WTC11 (cell line): ENCODE measurements around the gene NFATC1. TPM values are rescaled to one million over a fixed set of nuclear protein-coding genes. Genes with fewer than 3 reads are reported as not detected.

Source experiments
- ATAC-seq: fragments of 200-7000 bp; cut with Tn5 transposase; 2 replicates; pipeline ENCODE4 v1.10.0; 2021; ENCODE audit warnings: mild to moderate bottlenecking, moderate library complexity
- CTCF ChIA-PET: fragments of 300-600 bp; sonication (Branson Sonifier 250); formaldehyde crosslinking; loops from one replicate; lab custom pipeline; 2021; ENCODE audit warnings: antibody characterized with exemption; lab: Charles Lee
- POLR2A ChIA-PET: fragments of 350-600 bp; sonication (Branson Sonifier 250); formaldehyde crosslinking; loops from one replicate; lab custom pipeline; 2021; ENCODE audit warnings: antibody characterized with exemption; lab: Charles Lee
- DNase-seq: peaks from one replicate; pipeline ENCODE4 v3.0.0; 2021; ENCODE audit warnings: low spot score
- H3K27ac Mint-ChIP-seq: 2 replicates; pipeline ENCODE4 v1.8.0; 2021; ENCODE audit warnings: mixed read lengths
- H3K27me3 Mint-ChIP-seq: 2 replicates; pipeline ENCODE4 v1.8.0; 2021; ENCODE audit warnings: low read depth, mild to moderate bottlenecking, moderate library complexity, mixed read lengths
- H3K36me3 Mint-ChIP-seq: 2 replicates; pipeline ENCODE4 v1.8.0; 2021; ENCODE audit warnings: mixed read lengths
- H3K4me1 Mint-ChIP-seq: 2 replicates; pipeline ENCODE4 v1.8.0; 2022; ENCODE audit warnings: mixed read lengths
- H3K4me3 Mint-ChIP-seq: 2 replicates; pipeline ENCODE4 v1.8.0; 2021; ENCODE audit warnings: mild to moderate bottlenecking, moderate library complexity, mixed read lengths
- H3K9me3 Mint-ChIP-seq: 2 replicates; pipeline ENCODE4 v1.8.0; 2021; ENCODE audit warnings: mixed read lengths
- ATF2 ChIP-seq: sonication (generic); formaldehyde crosslinking; IDR thresholded peaks from 2 replicates; pipeline ENCODE4 v1.8.1; 2022; ENCODE audit warnings: low read depth, missing genetic modification reagents, borderline replicate concordance
- NFE2L1 ChIP-seq: sonication (generic); formaldehyde crosslinking; IDR thresholded peaks from 2 replicates; pipeline ENCODE4 v1.8.1; 2023; ENCODE audit warnings: missing genetic modification reagents
- NR1H2 ChIP-seq: sonication (generic); formaldehyde crosslinking; IDR thresholded peaks from 2 replicates; pipeline ENCODE4 v1.9.0; 2021; ENCODE audit warnings: mild to moderate bottlenecking, moderate library complexity, missing genetic modification reagents
- RELA ChIP-seq: sonication (generic); formaldehyde crosslinking; IDR thresholded peaks from 2 replicates; pipeline ENCODE4 v1.8.1; 2022; ENCODE audit warnings: missing genetic modification reagents, mild to moderate bottlenecking, borderline replicate concordance
- SOX15 ChIP-seq: fragments of 250-450 bp; sonication (Bioruptor Pico); IDR thresholded peaks from 2 replicates; pipeline ENCODE4 v1.9.0; 2021; ENCODE audit warnings: mild to moderate bottlenecking
- TEAD4 ChIP-seq: sonication (generic); formaldehyde crosslinking; IDR thresholded peaks from 2 replicates; pipeline ENCODE4 v1.8.0; 2022; ENCODE audit warnings: mild to moderate bottlenecking, missing genetic modification reagents
- ZNF121 ChIP-seq: sonication (generic); formaldehyde crosslinking; IDR thresholded peaks from 2 replicates; pipeline ENCODE4 v1.8.0; 2023; ENCODE audit warnings: missing genetic modification reagents
- ZNF232 ChIP-seq: sonication (generic); formaldehyde crosslinking; IDR thresholded peaks from 2 replicates; pipeline ENCODE4 v1.8.0; 2022; ENCODE audit warnings: mild to moderate bottlenecking, missing genetic modification reagents
- ZNF281 ChIP-seq: sonication (generic); formaldehyde crosslinking; IDR thresholded peaks from 2 replicates; pipeline ENCODE4 v1.8.0; 2023; ENCODE audit warnings: mild to moderate bottlenecking, missing genetic modification reagents
- ZNF671 ChIP-seq: fragments of 250-450 bp; sonication (Bioruptor Pico); IDR thresholded peaks from 2 replicates; pipeline ENCODE4 v1.8.0; 2021; ENCODE audit warnings: mild to moderate bottlenecking
- total RNA-seq: library from RNA; stranded (reverse); gene quantifications from 3 replicates; pipeline ENCODE4 v1.2.3, GENCODE V29; 2021
- TF ChIP-seq, protein P1 (sequence below): sonication (generic); formaldehyde crosslinking; IDR thresholded peaks from 2 replicates; pipeline ENCODE4 v1.8.1; 2023; ENCODE audit warnings: mild to moderate bottlenecking, missing genetic modification reagents
- TF ChIP-seq, protein P2 (sequence below): sonication (generic); formaldehyde crosslinking; IDR thresholded peaks from 2 replicates; pipeline ENCODE4 v1.8.1; 2022; ENCODE audit warnings: mild to moderate bottlenecking, moderate library complexity, missing genetic modification reagents
- TF ChIP-seq, protein P3 (sequence below): fragments of 250-450 bp; sonication (Bioruptor Pico); IDR thresholded peaks from 2 replicates; pipeline ENCODE4 v2.1.2; 2022; ENCODE audit warnings: mild to moderate bottlenecking, moderate library complexity
- TF ChIP-seq, protein P4 (sequence below): sonication (generic); formaldehyde crosslinking; IDR thresholded peaks from 2 replicates; pipeline ENCODE4 v1.8.0; 2022; ENCODE audit warnings: mild to moderate bottlenecking, missing genetic modification reagents

NFATC1 gene
- total RNA-seq, 1 experiment from 2014 or later, result 20.2 TPM

- ATAC-seq (no peak), DNase-seq (no peak)
- H3K27me3 Mint-ChIP-seq, result peaks cover 5% of the 10 kb centered on the region; the same call in 1 of the 2 replicates
- no peak for TF ChIP-seq ZNF281 (CRISPR knock-in tag)
- ChIA-PET CTCF (interaction anchor here (1.2 kb wide), 1 partner anchor 191 kb away, joined by 3 read pairs; no protein-coding TSS in a partner anchor), POLR2A (no interaction called here)
- peaks cover 25% of the 10 kb centered on the region for H3K4me1 Mint-ChIP-seq
- peaks cover 17% of the 10 kb centered on the region for H3K9me3 Mint-ChIP-seq
- H3K4me3 Mint-ChIP-seq, result no peak overlapping the region
- H3K27ac Mint-ChIP-seq, result no peak overlapping the region
- H3K36me3 Mint-ChIP-seq, result peaks cover 11% of the 10 kb centered on the region
Measured at GRCh38 chr18:79571211-79572092, 175.7 kb downstream of the NFATC1 start.

DNA sequence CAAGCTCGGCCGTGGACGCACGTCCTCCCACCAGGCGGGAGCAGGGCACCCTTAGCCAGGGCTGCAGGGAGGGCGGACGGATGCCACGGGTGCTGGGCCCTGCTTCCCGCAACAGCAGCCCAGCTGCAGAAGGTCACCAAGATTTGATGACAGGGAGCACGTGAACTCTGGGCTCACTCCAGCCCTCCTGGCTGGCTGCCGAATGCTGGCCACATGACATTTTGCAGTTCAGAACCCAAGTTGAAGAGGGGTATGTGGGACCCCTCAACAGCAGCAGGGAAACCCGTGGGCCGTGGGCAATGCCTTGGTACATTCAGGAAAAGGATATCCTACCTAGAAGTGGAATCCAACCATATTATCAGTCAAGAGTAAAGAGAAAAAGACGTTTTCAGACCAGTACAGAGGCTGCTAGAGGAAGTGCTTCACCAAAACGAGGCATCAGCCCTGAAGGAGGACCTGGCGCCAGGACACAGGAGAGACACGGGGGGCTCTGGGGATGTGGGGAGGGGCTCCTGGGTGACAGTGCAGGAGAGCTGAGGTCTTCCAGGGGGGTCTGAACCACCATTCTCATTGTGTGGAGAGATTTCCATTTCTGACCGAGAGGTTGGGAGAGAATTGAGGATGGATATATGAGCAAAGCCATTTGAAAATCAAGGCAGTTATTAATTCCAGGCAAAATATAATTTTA is 176.5 kb downstream of the NFATC1 start:
- ATAC-seq, result no peak
- DNase-seq, result no peak
- no peak for TF ChIP-seq ZNF232 (CRISPR knock-in tag)
- TF ChIP-seq, protein P1, sequence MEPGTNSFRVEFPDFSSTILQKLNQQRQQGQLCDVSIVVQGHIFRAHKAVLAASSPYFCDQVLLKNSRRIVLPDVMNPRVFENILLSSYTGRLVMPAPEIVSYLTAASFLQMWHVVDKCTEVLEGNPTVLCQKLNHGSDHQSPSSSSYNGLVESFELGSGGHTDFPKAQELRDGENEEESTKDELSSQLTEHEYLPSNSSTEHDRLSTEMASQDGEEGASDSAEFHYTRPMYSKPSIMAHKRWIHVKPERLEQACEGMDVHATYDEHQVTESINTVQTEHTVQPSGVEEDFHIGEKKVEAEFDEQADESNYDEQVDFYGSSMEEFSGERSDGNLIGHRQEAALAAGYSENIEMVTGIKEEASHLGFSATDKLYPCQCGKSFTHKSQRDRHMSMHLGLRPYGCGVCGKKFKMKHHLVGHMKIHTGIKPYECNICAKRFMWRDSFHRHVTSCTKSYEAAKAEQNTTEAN, result no peak
- TF ChIP-seq, protein P2, sequence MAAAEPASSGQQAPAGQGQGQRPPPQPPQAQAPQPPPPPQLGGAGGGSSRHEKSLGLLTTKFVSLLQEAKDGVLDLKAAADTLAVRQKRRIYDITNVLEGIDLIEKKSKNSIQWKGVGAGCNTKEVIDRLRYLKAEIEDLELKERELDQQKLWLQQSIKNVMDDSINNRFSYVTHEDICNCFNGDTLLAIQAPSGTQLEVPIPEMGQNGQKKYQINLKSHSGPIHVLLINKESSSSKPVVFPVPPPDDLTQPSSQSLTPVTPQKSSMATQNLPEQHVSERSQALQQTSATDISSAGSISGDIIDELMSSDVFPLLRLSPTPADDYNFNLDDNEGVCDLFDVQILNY, result no peak
- no peak for TF ChIP-seq ATF2 (CRISPR knock-in tag)
- TF ChIP-seq, protein P3, sequence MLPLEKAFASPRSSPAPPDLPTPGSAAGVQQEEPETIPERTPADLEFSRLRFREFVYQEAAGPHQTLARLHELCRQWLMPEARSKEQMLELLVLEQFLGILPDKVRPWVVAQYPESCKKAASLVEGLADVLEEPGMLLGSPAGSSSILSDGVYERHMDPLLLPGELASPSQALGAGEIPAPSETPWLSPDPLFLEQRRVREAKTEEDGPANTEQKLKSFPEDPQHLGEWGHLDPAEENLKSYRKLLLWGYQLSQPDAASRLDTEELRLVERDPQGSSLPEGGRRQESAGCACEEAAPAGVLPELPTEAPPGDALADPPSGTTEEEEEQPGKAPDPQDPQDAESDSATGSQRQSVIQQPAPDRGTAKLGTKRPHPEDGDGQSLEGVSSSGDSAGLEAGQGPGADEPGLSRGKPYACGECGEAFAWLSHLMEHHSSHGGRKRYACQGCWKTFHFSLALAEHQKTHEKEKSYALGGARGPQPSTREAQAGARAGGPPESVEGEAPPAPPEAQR (CRISPR knock-in tag), result no peak
- no peak for TF ChIP-seq NFE2L1 (CRISPR knock-in tag)
- TF ChIP-seq SOX15 (CRISPR knock-in tag), result no peak
- TF ChIP-seq, all 79 proteins: peak for 0
- Mint-ChIP-seq H3K36me3 (peaks cover 11% of the 10 kb centered on the region), H3K27ac (no peak overlapping the region), H3K9me3 (peaks cover 17% of the 10 kb centered on the region), H3K27me3 (peaks cover 5% of the 10 kb centered on the region; the same call in 1 of the 2 replicates), H3K4me3 (no peak overlapping the region), H3K4me1 (peaks cover 17% of the 10 kb centered on the region)
- CTCF ChIA-PET, result interaction anchor here (1.2 kb wide), 1 partner anchor 191 kb away, joined by 3 read pairs; no protein-coding TSS in a partner anchor
- POLR2A ChIA-PET, result no interaction called here

DNA sequence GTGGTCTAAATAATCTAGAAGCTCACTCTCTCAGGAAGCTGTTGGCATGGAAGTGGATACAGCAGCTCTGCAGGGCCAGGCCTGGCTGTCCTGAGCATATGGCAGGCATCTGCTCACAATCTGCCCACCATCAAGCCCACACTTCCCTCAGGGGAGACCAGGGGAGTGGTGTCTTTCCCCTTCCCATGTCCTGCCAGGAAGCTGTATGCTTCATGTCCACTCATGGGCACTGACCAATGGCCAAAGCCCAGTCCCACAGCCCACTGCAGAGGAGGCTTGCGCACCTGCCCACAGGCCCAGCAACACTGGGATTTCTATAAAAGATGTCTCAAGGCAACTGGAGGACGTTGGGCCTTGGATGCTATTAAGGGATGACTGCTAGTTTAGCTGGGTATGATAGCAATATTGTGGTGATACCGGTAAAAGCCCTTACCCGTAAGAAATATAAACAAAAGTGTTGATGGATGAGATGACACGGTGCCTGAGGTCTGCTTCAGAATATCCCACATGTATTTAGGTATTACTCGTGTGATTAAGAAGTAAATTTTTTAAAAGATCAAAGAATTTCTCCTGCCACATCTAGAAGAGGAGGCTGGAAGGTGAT is 177.2 kb downstream of the NFATC1 start:
- Mint-ChIP-seq H3K36me3 (peaks cover 11% of the 10 kb centered on the region), H3K27me3 (peaks cover under 1% of the 10 kb centered on the region; the same call in 1 of the 2 replicates), H3K4me1 (peaks cover 10% of the 10 kb centered on the region), H3K4me3 (no peak overlapping the region), H3K27ac (no peak overlapping the region), H3K9me3 (peaks cover 17% of the 10 kb centered on the region)
- CTCF ChIA-PET, result no interaction called here
- ATAC-seq (no peak), DNase-seq (no peak)
- POLR2A ChIA-PET, result no interaction called here
- TF ChIP-seq ZNF121 (no peak), NR1H2 (CRISPR knock-in tag) (no peak), ZNF281 (CRISPR knock-in tag) (no peak), TEAD4 (CRISPR knock-in tag) (no peak), ZNF671 (CRISPR knock-in tag) (no peak), RELA (no peak)
- TF ChIP-seq, protein P4, sequence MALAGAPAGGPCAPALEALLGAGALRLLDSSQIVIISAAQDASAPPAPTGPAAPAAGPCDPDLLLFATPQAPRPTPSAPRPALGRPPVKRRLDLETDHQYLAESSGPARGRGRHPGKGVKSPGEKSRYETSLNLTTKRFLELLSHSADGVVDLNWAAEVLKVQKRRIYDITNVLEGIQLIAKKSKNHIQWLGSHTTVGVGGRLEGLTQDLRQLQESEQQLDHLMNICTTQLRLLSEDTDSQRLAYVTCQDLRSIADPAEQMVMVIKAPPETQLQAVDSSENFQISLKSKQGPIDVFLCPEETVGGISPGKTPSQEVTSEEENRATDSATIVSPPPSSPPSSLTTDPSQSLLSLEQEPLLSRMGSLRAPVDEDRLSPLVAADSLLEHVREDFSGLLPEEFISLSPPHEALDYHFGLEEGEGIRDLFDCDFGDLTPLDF (CRISPR knock-in tag), result no peak
